GM11168 (cell line): ENCODE measurements around the gene ETV6.

Experiments used
- in situ Hi-C: fragments of 300-500 bp; cut with MboI; formaldehyde crosslinking; loops from one replicate; pipeline ENCODE4 v1.12.0; 2022; ENCODE audit warnings: low sequenced_read_pairs; ENCODE audit not compliant: unreplicated experiment

Gene ETV6

DNA sequence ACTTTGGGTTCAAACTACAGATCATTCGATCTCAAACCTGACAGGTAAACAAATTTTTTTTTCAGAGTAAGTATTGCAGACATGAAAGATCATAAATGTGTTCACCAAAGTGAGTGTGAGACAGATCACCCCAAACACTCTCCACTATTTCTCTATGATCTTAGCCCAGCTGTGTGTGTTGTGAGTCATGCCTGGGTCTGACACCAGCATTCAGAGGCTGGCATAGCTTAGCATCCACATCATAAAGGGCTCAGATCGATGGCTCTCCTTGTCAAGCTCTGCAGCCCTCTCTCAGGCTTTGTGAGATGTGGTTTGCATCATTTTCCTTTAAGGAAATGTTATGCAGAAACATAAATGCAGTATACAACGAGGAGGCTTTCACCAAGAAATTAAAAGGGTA, 164.9 kb downstream of the ETV6 start:
- in situ Hi-C loops = no loop called here

GRCh38 chr12:11815397-11815796, 165.9 kb downstream of the ETV6 start:
- in situ Hi-C loops = no loop called here

- in situ Hi-C loops = no loop called here
These were observed 170.2 kb downstream of the ETV6 start for GRCh38 chr12:11819643-11820042.

GRCh38 chr12:11820476-11820875, 171.0 kb downstream of the ETV6 start:
- in situ Hi-C loops = no loop called here

- in situ Hi-C loops = no loop called here
These were observed 172.1 kb downstream of the ETV6 start for GRCh38 chr12:11821386-11822080.

GRCh38 chr12:11822081-11822834, 172.8 kb downstream of the ETV6 start:
- in situ Hi-C loops = no loop called here

- in situ Hi-C loops = no loop called here
These were observed 173.6 kb downstream of the ETV6 start for GRCh38 chr12:11823043-11823442.

GRCh38 chr12:11823593-11823992, 174.1 kb downstream of the ETV6 start:
- in situ Hi-C loops = no loop called here

DNA sequence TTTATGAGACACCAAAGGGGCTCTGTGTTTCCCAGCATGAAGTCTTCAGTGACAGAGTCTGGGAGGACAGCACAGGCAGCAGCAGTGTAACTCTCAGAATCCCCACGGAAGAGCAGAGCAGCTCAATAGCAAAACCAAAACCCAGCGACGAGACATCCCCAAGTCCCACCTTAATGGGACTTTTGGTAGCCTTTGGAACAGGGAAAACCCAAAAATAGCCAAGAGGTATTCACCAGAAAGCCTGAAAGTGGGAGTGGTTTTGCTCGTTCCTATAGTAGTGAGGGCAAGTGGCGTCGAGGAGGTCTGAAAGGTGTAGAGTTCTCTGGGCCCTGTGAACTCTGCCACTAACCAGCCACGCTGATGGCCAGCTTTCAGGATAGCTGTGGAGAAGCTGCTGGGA, 174.6 kb downstream of the ETV6 start:
- in situ Hi-C loops = no loop called here

DNA sequence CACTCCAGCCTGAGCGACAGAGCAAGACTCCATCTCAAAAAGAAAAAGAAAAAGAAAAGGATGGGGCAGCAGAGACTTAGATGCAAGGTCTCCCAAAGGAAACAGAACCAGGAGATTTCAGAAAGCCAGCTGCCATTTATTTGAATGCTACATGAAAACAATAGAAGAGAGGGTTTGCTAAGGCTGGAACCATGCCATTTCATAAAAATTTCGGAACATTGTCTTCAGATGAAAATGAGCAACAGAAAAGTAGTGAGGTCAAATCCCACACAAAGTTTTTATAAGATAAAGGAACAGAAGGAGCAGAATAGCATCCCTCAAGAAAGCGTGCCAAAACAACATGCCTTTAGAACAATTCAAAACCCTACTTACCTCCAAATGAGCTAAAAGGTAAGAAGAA, 175.3 kb downstream of the ETV6 start:
- in situ Hi-C loops = no loop called here

GRCh38 chr12:11825278-11825677, 175.8 kb downstream of the ETV6 start:
- in situ Hi-C loops = no loop called here

DNA sequence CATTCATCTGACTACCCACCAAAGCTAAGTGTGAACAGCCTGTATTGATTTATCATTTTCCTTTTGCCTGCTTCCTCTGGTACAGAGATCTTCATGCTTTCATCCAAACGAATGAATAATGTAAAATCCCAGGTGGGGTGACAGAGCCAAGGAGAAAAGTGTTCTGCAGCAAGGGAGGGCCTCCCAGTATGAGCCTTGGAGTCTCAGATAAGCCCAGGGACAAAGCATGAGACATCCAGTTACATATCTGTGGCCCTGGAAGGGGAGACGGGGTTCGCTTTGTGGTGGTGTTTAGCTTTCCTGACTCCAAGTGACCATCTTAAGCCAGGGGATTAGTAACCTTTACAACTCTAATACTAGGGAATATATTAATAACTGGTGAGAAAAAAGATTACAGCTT, 177.1 kb downstream of the ETV6 start:
- in situ Hi-C loops = no loop called here

- in situ Hi-C loops = no loop called here
These were observed 177.9 kb downstream of the ETV6 start for GRCh38 chr12:11827091-11828061.

DNA sequence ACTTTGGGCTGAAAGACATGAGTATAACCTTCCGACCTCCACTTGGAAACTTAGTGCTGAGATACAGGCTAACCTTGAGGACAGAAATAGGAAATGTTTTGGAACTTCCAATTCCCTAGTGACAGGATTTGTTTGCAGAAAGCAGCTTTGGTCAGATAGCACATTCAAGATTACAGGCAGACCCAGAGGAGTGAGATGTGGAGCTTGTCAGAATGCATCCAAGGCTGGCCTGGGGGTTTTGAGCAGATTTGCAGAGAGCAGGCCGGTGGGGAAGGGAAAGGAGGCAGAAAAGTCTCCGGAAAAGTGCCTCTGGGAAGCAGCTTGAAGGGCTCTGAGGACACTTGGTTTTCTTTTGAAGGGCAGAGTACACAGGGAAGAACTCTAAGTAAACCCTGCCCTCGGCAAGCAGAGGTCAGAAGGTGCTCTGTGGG, 180.3 kb downstream of the ETV6 start:
- in situ Hi-C loops = no loop called here

GRCh38 chr12:11830307-11830801, 180.9 kb downstream of the ETV6 start:
- in situ Hi-C loops = no loop called here

DNA sequence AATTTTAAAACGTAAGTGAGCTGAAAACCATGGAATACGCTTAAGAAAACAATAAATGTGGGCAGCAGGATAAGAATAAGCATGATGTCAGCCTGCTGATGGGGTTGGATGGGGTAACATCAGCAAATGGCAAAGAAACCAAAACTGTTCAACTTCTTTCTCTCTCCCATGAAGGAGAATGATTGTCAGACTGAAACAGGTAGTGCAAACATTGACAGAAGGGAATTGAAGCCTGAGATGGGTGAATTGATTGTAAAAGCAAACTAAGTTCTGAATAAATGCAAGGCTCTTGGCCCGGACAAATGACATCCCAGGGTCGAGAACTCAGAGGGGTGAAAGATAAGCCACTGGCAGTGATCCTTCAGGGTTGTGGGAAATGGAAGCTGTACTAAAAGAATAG, 182.6 kb downstream of the ETV6 start:
- in situ Hi-C loops = no loop called here

- in situ Hi-C loops = no loop called here
These were observed 183.9 kb downstream of the ETV6 start for GRCh38 chr12:11833174-11833895.

- in situ Hi-C loops = no loop called here
These were observed 184.8 kb downstream of the ETV6 start for GRCh38 chr12:11834104-11834812.

GRCh38 chr12:11834931-11835330, 185.5 kb downstream of the ETV6 start:
- in situ Hi-C loops = no loop called here
